Sigmoid colon (tissue), 4 donors: ENCODE measurements around the gene ITGA1.

Experiments
- CTCF ChIP-seq, 4 experiments: fragments of 450-650 bp in 3 of 4; fragments of 200-600 bp in 1 of 4; IDR thresholded peaks; one replicate each; pipeline ENCODE4 v1.5.1; 2016 to 2019; ENCODE audit warnings: antibody characterized with exemption in 4 of 4, mild to moderate bottlenecking in 3 of 4, moderate library complexity in 2 of 4
- EP300 ChIP-seq, 4 donors: sonication (generic); formaldehyde crosslinking; IDR thresholded peaks; one replicate each; pipeline ENCODE4 v1.6.1; 2017; ENCODE audit warnings: antibody characterized with exemption in 4 of 4
- POLR2AphosphoS5 ChIP-seq, 4 donors: sonication (generic); formaldehyde crosslinking; IDR thresholded peaks; one replicate each; pipeline ENCODE4 v1.6.1; 2017; ENCODE audit warnings: antibody characterized with exemption in 4 of 4

GRCh38 chr5:52770287-52770939, 17.3 kb upstream of the ITGA1 start:
- TF ChIP-seq CTCF (IDR thresholded peaks at IDR 0.05) (no peak), POLR2AphosphoS5 (IDR thresholded peaks at IDR 0.05) (no peak), EP300 (IDR thresholded peaks at IDR 0.05) (no peak)
